HG03342 (cell line): ENCODE data around the gene C16orf95.
"Not testable (repeated sequence)": the region's sequence is repeated elsewhere in the genome, so short reads cannot be mapped to it uniquely, and the experiment has no call there.

Experiments used
- ATAC-seq: cut with Tn5 transposase; IDR thresholded peaks from one replicate; pipeline ENCODE4 v1.9.1; 2021; ENCODE audit warnings: mild to moderate bottlenecking, moderate library complexity; ENCODE audit not compliant: unreplicated experiment

C16orf95 gene

GRCh38 chr16:87316923-87317749 lies at the start of gene C16orf95:
Gene C16orf95 (minus strand): TSS chr16:87317392. CDS start chr16:87317242, 150 bp downstream.
- peak; percentile 91 for ATAC-seq

- ATAC-seq, result no peak
These were observed 49.7 kb upstream of the C16orf95 start for GRCh38 chr16:87366930-87367329.

- ATAC-seq, result no peak
These were observed 49.1 kb upstream of the C16orf95 start for GRCh38 chr16:87366288-87366687.

GRCh38 chr16:87365021-87365713 lies 48.0 kb upstream of the C16orf95 start:
- ATAC-seq, result no peak

GRCh38 chr16:87363771-87364455 lies 46.7 kb upstream of the C16orf95 start:
- ATAC-seq, result no peak

- ATAC-seq, result not testable (repeated sequence)
These were observed 45.8 kb upstream of the C16orf95 start for GRCh38 chr16:87362828-87363559.

GRCh38 chr16:87361916-87362619 lies 44.9 kb upstream of the C16orf95 start:
- no peak for ATAC-seq

- no peak for ATAC-seq
These were observed 43.8 kb upstream of the C16orf95 start for GRCh38 chr16:87360862-87361610.

GRCh38 chr16:87359121-87359520 lies 41.9 kb upstream of the C16orf95 start:
- no peak for ATAC-seq

- no peak for ATAC-seq
These were observed 41.5 kb upstream of the C16orf95 start for GRCh38 chr16:87358696-87359095.

- ATAC-seq, result no peak
These were observed 41.1 kb upstream of the C16orf95 start for GRCh38 chr16:87358250-87358649.

- ATAC-seq, result no peak
These were observed 39.3 kb upstream of the C16orf95 start for GRCh38 chr16:87356491-87356853.

- no peak for ATAC-seq
These were observed 36.4 kb upstream of the C16orf95 start for GRCh38 chr16:87353613-87354012.

- ATAC-seq, result no peak
These were observed 35.6 kb upstream of the C16orf95 start for GRCh38 chr16:87352818-87353217.

GRCh38 chr16:87351320-87351698 lies 34.1 kb upstream of the C16orf95 start:
- no peak for ATAC-seq

GRCh38 chr16:87350681-87351319 lies 33.6 kb upstream of the C16orf95 start:
- ATAC-seq, result no peak

- no peak for ATAC-seq
These were observed 32.8 kb upstream of the C16orf95 start for GRCh38 chr16:87350031-87350430.

- ATAC-seq, result no peak
These were observed 31.5 kb upstream of the C16orf95 start for GRCh38 chr16:87348616-87349157.
